ENCODE data around the gene ZNF423.

Gene ZNF423

DNA sequence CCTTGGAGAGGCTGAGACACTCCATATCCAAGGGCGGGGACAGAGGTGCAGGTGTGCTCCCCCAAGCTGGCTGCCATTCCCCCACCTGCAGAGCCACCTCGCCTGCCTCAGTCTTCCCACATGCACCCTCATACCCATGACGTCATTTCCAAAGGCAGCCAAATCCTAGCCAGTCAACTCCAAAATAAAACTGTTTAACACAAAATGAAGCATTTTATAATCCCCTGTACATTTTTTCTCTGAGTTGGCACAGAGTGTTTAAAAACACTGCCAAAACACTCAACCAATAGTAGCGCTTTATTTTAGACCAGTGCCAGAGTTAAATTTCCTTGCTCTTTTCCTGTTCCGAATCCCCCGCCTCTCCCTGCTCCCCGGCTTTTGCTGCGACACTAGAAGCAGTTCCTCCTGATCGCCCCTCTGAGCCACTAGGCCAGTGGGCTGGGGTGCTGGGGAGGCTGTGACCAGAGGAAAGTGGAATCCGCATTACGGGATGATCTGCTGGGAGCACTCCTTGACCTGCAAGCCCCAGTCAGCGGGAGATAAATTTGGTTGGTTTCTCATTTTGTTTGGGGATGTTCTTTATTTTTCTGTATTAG is 139.5 kb downstream of the ZNF423 start:
- DNase-seq, result no peak

DNA sequence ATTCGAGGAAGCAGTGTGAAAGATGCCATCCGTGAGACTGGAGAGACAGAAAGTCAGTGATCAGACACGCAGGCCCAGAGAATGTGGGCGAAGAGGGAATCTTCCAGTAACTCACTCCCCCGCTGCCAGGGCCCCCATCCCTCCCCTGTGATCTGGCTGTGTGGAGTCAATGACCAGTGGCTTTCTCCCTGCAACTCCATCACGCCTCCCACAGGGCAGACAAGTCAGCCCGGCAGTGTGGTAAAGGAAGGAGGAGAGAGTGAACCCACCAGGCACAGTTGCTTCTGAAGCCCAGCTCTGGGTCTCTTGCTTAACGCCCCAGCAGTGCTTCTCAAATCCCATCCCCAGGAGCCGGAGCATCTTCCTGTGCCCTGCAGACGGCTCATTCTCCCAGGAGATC is 142.1 kb downstream of the ZNF423 start:
- DNase-seq, result no peak

DNA sequence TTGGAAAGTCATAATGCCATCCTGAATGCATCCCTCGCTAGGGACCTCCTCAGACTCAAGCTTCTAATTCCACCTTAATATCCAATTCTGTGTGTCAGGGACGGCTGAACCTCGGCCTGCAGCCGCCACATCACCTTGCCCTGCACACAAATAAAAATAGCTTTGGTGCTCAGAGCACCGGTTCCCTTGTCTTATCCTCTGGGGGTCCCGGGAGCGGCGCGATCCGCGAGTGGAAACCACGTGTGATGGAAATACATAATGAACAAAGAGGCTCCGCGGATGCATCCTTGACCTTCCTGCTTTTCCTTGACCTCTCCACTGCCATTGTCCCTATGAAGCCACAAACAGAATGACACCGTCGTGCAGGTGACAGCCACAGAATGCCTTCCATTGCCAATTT is 143.4 kb downstream of the ZNF423 start:
- DNase-seq, result no peak

DNA sequence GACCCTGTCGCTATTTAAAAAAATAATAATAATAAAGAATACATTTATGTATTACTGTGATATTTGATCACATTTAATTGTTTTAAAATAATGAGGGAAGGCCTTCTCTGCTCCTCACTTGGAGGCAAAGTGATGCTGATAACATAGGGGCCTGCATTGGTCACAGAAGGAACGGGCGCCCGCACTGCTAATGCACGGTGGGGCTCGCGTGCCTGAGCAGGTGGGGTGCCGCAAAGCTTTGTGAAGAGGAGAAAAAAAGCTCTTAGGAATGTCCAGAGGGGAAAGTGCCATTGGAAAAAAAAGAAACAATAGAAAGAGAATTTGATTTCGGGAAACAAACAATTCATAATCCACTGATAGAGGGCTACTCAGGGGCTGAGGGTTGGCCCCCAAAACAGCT is 143.8 kb downstream of the ZNF423 start:
- no peak for DNase-seq

DNA sequence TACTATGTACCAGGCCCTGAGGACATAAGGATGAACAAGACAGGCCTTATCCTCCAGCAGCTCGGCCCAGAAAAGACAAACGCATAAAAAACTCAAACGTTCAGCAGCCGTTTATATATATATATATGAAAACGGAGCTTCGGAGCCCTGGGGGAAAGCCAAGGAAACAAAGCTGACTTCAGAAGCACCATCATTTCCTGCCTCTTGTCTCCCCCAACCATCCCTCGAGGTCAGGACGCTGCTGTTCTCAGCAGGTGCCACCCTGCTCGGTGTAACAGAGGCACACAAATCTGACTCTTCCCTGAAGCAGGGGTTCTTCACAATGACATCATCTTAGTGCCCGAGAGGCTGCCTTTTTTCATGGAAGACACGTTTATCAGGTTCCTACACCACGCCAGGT is 146.9 kb downstream of the ZNF423 start:
- no peak for DNase-seq

DNA sequence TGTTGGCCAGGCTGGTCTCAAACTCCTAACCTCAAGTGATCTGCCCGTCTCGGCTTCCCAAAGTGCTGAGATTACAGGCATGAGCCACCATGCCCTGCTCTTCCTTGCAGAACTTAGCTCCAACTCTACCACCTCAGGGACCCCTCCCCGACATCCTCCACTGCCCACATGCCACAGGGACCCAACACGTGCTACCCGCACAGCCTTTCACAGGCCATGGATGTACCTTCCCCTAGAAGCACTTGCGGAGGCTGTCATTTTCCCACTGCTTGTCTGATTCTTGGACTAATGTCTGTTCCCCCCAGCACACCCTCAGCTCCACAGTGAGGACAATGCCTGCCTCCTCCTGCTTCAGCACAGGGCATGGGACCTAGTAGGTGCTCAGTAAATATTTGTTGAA is 147.4 kb downstream of the ZNF423 start:
- DNase-seq, result no peak

DNA sequence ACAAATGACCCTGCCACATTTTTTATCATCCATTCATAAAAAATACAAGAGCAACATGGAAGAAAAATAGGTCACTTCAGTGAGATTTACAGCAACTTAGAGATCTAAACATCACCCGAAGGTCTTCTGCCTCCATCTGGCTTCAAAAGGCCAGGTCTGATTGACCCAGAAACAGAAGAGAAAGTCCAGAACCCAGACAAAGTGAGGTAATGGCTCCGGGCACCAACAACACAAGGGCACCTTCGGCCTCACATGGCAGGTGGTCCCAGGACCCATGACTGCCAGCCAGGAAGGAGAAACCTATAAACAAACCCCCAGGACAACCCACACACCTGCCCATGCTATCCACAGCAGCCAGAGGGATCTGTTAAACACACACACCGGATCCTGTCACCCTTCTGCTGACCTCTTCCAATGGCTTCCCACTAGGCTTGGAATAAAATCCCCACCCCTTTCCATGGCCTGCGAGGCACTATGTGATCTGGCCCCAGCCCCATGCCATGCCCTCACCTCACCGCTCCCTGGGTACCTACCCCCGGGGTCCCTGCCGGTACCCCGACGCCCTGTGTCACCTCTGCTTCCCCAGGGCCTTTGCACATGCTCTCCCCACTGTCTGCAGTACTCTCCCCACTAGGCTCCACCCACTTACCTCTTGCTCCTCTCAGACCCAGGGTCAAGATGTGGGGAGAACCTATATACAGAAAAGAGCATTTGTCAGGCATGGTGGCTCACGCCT is 149.1 kb downstream of the ZNF423 start:
- no peak for DNase-seq

DNA sequence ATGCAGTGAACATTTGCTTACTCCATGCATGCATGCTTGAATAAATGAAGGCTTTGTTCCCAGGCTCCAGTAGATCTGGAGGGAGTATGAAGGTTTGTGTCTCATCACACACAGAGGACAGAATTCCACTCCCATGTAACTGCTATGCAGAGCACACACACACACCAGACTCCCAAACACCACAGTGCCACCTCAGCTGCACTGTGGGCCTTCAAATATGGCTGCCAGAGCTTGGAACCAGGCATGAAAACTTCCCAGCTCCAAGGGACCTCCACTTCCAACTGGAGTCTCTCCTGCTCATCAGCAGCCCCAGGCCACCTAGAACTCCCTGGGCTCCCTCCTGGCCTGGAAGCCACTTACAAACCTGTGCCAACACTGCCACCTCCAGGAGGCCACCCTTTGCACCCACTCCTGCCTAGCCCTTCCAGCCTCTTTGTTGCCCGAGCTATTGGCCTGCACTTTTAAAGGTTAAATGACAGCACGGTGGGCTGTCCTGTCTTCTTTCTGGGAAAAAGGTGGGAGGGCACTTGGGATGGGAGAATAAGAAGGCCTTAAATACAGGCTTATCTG is 151.2 kb downstream of the ZNF423 start:
- no peak for DNase-seq

DNA sequence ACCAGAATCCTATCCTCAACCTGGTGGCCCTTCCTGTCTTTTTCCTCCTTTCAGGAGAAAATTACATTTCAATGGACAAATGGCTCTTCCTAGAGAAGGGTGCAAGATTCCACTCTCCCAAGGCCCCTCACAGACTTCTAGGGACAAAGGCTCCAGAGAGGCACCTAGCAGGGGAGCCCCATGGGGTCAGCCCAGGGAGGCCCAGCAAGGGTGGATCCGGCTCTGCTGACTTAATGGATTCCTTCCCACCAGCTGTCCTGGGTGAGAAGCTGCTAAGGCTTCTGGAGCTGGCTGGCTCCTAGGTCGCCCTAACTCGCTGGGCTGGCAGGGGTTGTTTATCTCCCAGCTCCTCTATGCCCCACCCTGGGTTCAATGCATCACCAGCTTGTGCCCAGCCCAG is 152.4 kb downstream of the ZNF423 start:
- no peak for DNase-seq

DNA sequence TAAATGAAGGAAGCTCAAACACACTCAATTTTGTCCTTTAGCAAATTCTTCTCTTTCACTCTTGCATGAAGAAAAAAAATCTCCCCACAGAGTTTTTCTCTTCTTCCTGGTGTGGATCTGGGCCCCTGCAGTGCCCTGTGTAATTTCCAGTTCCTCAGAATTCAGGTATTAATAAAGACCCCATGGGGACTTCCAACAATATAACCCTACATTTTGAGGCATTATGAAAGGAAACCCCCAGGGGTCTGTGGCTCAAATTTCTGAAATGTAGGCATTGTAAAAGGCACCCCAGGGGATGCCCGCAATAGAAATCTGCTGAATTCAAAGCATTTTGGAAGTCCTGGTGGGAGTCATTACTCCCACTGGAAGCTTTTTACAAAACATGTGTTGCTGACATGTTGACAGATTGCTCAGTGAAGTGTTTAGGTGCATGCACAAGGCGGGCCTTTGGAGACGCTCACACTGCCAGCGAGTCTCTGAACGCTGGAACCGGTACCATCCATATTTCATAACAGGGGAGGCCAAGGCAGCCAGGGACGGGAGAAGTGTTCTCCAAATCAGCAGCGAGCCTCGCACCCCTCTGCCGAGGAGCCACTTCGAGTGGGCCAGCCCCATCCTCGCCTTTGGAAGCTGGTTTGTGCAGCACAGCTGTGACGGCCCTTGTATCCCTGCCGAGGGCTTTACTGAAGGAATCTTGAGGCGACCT is 154.0 kb downstream of the ZNF423 start:
- DNase-seq, result peak; percentile 92

DNA sequence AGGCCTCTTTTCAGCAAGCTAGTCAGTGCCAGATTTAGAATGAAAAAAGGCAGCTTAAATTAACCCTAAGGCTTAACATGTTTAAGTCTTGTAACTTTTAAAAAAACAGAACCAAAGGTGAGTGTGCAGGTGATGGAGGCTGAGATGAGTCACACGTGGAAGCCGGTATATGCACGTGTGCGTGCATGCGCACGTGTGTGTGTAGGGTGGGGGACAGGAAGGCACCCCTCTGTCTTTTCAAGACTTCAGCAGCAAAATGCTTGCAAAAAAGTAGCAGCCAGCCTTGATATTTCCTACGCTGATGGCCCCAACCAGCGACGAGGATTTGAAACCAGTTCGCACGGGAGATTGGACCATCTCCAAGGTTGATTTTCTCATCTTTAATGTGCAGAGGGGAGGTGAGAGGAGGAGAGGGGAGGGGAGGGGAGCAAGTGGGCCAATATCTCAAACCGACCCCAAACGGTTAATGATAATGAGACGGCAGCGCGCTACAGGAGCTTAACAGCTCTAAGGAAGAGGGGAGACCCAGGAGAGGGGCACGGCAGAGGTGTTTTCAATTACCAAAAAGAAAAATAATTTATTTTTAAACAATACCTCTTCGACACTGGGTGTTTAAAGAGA is 154.7 kb downstream of the ZNF423 start:
- peak; percentile 34 for DNase-seq

DNA sequence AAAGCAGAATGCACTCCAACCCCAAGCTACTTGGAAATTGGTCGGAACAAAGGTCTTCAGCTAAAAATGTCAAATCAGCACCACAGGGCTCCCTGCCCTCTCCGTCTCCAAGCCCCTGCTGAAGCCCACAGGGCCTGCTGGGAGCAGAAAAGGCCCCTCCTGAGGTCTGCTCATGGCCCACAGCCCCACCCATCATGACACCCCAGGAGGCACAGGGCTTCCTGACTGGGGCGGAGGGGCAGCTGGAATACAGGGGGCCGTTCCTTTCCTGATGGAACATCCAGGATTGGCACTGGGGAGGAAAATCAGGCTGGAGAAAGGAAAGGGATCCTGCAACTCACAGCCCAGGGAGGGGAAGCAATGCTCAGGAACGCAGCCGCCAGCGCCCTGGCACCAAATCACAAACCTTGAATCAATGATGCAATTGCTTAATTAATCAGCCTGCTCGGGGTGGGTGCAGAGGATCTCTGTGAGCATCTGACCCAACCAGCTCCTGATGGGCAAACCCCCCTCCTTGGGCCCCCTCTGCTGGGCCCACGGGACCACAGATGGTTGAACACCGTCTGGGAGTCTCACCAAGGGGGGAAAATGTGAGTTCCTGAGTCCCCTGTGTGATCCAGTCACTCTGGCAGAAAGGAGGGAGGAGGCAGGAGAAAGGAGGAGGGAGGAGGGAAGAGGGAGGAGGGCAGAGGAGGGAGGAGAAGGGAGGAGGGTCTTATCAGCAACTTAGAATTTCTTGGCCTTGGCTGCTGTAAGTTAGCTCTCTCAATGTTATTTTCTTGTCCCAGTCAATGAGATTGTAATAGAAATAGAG is 155.5 kb downstream of the ZNF423 start:
- DNase-seq, result peak; percentile 88

DNA sequence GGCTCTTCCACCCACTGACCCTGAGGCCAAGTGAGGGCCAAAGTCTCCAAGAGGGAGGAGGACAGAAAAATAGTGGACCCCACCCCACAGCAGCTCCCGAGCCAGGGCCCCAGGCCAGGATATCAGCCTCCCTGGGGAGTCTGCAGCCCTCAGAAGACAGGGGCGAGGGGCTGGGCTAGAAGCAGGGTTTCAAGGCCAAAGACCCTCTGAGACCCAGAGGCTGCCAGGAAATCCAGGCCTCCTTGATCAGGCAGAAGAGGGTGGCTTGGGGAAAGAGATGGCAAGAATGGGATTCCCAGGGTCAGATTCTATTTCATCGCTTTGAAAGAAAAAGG is 156.1 kb downstream of the ZNF423 start:
- no peak for DNase-seq

DNA sequence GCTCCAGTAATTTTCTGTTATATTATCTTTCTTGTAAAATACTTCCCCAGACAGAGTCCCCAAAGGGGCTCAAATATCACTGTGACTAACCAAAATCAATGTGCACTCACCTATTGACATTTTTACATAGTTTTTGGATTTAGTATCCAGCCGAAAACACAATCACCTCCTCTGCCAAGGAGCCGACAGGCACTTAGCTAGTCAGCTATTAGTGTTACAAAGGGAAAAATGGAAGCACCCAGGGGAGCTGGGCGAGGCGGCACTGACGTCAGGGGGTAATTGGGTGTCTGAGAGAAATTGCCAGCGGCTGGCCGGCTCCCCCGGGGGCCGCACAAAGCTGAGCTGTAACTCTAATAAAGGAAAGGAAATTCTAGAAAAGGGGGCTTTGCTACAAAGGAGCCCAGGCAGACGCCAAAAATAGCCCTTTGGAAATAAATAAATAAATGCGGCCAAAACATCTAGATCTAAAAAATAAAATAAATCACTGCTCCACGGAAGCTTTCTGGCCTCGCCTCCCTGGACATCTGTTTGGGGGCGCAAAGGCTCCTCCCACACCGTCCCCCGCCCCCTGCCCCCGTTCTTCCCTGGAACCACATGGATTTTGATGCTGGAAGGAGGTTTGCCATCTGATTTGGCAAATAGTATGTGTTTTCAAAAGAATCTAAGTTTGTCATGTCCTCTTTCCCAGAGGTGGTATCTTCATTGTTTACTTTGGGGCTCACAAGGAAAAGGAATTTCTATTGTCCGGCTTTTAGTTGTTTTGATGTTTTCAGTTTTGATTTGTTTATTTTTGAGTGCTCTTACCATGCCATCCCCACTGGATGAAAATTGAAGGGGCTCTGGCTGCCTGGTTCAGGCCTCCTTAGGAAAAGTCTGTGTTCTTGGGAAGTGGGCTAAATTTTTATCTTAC is 156.7 kb downstream of the ZNF423 start:
- DNase-seq, result peak; percentile 80

DNA sequence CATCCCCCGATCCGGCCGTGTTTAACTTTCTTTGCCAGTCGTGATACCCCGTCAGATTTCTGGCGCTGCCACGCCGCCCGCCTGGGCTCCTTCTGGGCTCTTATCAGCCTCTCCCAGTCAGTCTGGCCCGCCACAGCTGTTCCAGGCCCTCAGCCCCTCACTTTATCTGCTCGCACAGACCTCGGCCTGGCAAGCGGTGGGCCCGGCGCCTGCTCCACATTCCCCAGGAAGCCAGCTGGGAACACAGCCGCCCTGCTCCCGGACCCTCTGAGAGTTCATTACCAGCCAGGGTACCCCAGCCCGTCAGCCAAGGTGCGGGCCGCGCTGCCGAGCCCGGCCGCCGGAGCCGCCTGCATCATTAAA is 157.5 kb downstream of the ZNF423 start:
- DNase-seq, result peak; percentile 61

DNA sequence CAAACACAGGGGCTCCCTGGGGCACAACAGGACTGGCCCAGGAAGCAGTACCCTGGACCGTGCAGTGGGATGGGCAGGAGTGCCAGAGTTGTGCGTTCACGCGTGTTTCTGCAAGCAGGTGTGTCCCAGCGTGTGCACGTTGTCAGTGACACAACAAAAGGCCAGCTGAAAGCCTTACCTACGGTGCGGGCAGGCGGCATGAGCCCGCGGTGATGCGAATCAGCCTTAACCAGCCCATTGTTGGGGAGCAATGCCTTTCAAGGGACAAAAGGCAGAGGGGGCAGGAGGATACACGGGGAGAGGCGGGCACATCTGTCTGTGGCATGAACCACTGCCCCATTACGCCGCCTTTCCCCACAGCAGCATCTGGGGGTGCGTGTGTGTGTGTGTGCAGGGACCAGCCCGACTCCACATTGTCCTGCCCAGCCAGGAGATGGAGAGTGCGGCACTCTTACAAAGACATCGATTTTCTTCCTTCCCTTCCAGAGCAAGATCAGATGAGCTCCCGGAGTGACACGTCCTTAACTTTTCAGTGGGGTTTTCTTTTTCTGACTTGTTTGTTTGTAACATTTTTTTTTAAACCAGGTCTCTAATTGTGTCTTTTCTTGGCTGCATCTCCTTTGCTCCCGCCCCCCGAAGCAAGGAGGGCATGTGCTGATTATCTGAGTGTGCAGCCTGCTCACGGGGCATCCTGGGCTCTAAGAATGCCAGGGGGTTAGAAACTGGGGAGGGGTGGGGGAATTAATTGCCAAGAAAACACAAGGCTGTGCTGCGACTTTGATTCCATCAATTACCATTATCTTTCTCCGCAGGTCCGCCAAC is 158.1 kb downstream of the ZNF423 start:
- DNase-seq, result no peak

DNA sequence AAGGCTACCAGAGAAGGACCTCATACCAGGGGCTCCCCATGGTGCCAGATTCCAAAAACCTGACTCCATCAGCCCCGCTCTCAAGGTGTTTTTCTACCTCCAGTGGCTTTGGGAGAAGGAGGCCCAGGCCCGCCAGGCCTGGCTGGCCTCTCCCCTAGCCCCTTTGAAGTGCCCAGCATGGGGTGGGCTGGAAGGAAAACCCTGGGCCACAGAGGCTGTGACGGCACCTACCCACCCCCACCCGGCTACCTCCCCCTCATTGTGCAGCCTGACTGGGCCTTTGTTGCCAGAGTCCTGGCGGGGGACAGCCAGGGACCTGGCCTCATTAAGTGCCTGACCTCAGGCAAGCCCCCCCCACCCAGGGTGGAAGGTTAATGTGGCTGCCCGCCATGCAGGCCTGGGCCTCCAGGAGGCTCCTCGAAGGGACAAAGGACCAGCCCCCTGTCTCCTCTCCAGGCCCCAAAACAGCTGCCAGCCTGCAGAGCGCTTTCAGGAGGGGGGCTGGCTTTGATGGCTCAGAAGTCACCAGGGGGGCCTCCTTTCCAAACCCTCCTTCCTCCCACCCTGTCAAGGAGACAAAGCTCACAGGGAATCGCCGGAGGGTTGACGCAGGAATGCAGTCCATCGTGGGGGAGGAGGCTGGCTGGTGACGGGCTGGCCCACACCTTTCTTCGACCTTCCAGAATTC is 159.4 kb downstream of the ZNF423 start:
- DNase-seq, result no peak

DNA sequence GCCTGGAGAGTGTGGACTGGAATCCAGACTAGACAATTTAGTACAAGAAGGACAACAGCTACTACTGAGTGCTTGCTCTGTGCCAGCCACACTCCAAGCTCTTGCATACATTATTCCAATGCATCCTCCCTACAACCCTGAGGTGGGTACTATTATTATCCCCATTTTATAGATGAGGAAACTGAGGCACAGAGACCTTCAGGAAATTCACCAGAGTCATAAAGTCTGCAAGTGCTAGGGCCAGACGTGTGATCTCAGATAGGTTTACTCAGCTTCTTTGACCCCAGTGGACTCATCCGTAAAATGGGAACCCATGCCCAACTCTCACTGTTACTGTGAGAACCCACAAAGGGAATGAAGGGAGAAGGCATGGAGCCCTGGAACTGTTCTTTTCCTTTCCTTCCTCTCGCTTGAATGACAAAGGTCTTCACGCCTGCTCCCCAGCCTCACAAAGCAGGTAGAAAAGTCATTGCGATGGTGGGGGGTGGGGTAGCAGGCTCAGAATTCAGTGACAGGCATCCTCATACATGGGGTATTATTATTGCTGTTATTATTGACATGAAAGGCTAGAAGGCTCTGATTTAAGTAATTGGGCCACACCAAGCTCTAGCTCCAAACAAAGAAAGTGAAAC is 160.0 kb downstream of the ZNF423 start:
- DNase-seq, result no peak

DNA sequence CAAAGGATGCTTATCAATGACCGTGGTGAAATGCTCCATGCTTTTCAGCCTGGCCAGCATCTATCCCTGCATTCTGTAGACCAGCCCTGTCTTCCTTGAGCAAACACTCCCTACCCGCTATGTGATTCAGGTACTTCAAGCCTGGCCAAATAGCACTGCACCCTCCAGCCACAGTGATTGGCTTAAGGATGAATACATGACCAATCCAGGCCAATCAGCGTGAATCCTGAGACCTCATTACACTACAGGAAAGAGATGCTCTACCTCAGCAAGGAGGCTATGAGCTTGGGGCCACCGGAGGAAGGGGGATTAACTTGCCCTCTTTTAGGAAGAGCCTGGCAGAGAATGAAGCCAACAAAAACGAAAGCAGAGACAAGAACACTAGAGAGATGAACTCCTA is 162.5 kb downstream of the ZNF423 start:
- no peak for DNase-seq

DNA sequence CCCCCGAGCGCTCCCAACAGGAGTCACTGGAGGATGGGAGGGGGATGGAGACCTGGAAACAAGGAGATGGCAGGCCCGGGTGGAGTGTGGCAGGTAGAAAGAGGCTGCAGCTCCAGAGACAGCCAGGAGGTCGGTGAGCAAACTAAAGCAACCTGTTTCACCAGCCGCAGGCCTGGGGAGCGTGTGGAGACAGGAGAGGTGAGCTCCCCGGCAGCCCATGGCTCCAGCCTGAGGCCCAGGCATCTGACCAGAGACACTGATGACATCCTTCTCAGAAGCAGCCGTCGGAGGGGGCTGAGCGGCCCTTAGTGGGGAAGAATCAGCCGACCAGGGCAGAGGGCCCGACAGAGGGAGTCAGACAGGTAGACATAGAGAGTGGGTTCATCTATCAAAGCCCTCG is 165.1 kb downstream of the ZNF423 start:
- DNase-seq, result no peak

Data from NCI-H2171 (cell line).